Keratinocyte (primary cell): ENCODE measurements around the gene KRTAP10-8. TPM values are rescaled to one million over a fixed set of nuclear protein-coding genes. Genes with fewer than 3 reads are reported as not detected.
"Not testable (repeated sequence)": the region's sequence is repeated elsewhere in the genome, so short reads cannot be mapped to it uniquely, and the experiment has no call there.

Experiments
- DNase-seq: peaks from one replicate; pipeline ENCODE4 v3.0.0-alpha.2; 2011; ENCODE audit warnings: low read depth, missing footprints, low spot score
- FAIRE-seq: peaks from 2 replicates; lab custom pipeline; 2011; peaks lifted over from hg19 to GRCh38; lab: Jason Lieb, UNC
- H2AFZ ChIP-seq: 2 replicates; pipeline ENCODE4 v1.6.0; 2012; ENCODE audit warnings: low read length, control low read depth, inconsistent platforms; ENCODE audit not compliant: control insufficient read depth
- H3K27ac ChIP-seq: 2 replicates; pipeline ENCODE4 v1.5.1; 2011; ENCODE audit warnings: low read length; ENCODE audit not compliant: control insufficient read depth, insufficient read depth
- H3K27me3 ChIP-seq: 3 replicates; pipeline ENCODE4 v1.6.0; 2011; ENCODE audit warnings: low read length; ENCODE audit not compliant: control insufficient read depth, insufficient read depth; ENCODE audit errors: extremely low read depth
- H3K36me3 ChIP-seq, 2 experiments: 2 replicates in 1 of 2; 3 replicates in 1 of 2; pipeline ENCODE4 v1.5.1; 2011; ENCODE audit warnings: low read length in 2 of 2, mild to moderate bottlenecking in 1 of 2; ENCODE audit not compliant: control insufficient read depth in 2 of 2, insufficient read depth in 2 of 2; ENCODE audit errors: extremely low read depth in 1 of 2
- H3K4me1 ChIP-seq: 3 replicates; pipeline ENCODE4 v1.5.1; 2011; ENCODE audit warnings: low read length; ENCODE audit not compliant: control insufficient read depth, insufficient read depth; ENCODE audit errors: extremely low read depth
- H3K4me2 ChIP-seq: 3 replicates; pipeline ENCODE4 v1.6.0; 2011; ENCODE audit warnings: low read depth, low read length; ENCODE audit not compliant: control insufficient read depth, insufficient read depth; ENCODE audit errors: extremely low read depth
- H3K4me3 ChIP-seq, 3 experiments: fragments of 200-600 bp in 1 of 3; sonication (generic) in 1 of 3; 2 replicates in 2 of 3; 3 replicates in 1 of 3; pipeline ENCODE4 v1.5.1; 2011 to 2016; ENCODE audit warnings: low read length in 3 of 3, mild to moderate bottlenecking in 3 of 3, control low read depth in 2 of 3, inconsistent platforms in 1 of 3, low read depth in 1 of 3, mixed read lengths in 1 of 3, mixed run types in 1 of 3, moderate library complexity in 1 of 3; ENCODE audit not compliant: control insufficient read depth in 2 of 3, insufficient read depth in 2 of 3; ENCODE audit errors: extremely low read depth in 1 of 3
- H3K79me2 ChIP-seq: 2 replicates; pipeline ENCODE4 v1.6.0; 2012; ENCODE audit warnings: low read length; ENCODE audit not compliant: control insufficient read depth, insufficient read depth
- H3K9ac ChIP-seq: 3 replicates; pipeline ENCODE4 v1.6.0; 2011; ENCODE audit warnings: low read length; ENCODE audit not compliant: control insufficient read depth, insufficient read depth; ENCODE audit errors: extremely low read depth
- H3K9me1 ChIP-seq: 3 replicates; pipeline ENCODE4 v1.6.0; 2011; ENCODE audit warnings: low read length; ENCODE audit not compliant: control insufficient read depth, insufficient read depth; ENCODE audit errors: extremely low read depth
- H3K9me3 ChIP-seq: 2 replicates; pipeline ENCODE4 v1.5.1; 2012; ENCODE audit warnings: low read depth, low read length; ENCODE audit not compliant: control insufficient read depth
- H4K20me1 ChIP-seq: 3 replicates; pipeline ENCODE4 v1.6.0; 2011; ENCODE audit warnings: low read length; ENCODE audit not compliant: control insufficient read depth, insufficient read depth; ENCODE audit errors: extremely low read depth
- CTCF ChIP-seq, 3 experiments: IDR thresholded peaks in 1 of 3; conservative IDR thresholded peaks in 1 of 3; optimal IDR thresholded peaks in 1 of 3; 2 replicates in 2 of 3; 3 replicates in 1 of 3; pipeline versions ENCODE3 to v1.5.1; 2011; ENCODE audit warnings: low read length in 3 of 3, mild to moderate bottlenecking in 3 of 3, moderate library complexity in 2 of 3, control low read depth in 1 of 3, inconsistent platforms in 1 of 3; ENCODE audit not compliant: insufficient read depth in 2 of 3; ENCODE audit errors: extremely low read depth in 1 of 3
- EZH2 ChIP-seq: IDR thresholded peaks from one replicate; pipeline ENCODE4 v1.6.1; 2012; ENCODE audit warnings: inconsistent platforms, mild to moderate bottlenecking, low read length, moderate library complexity
- dilution Hi-C: fragments of 300-500 bp; cut with MboI; formaldehyde crosslinking; loops from one replicate; pipeline ENCODE4 v1.7.0; 2020; ENCODE audit warnings: low sequenced_read_pairs; ENCODE audit not compliant: extremely low pct_ligation_motif_present
- polyA plus RNA-seq, 5 experiments: library from polyadenylated mRNA; depleted of rRNA in 3 of 5; stranded (reverse) in 3 of 5; stranded (forward) in 1 of 5; unstranded in 1 of 5; fragments of >200 nt; gene quantifications; 1 replicate in 1 of 5; 2 replicates in 3 of 5; 3 replicates in 1 of 5; pipeline versions ENCODE4 v1.2.1 to v1.2.3, GENCODE V29; 2011 to 2012; ENCODE audit warnings: missing spikeins in 2 of 5, low read depth in 1 of 5, low replicate concordance in 1 of 5

Gene KRTAP10-8
- polyA plus RNA-seq, 1 donor (not counting 4 experiments of a cell fraction or from before 2014, with no cell fraction given), result not detected

- no peak overlapping the region for H3K9ac ChIP-seq
- H3K4me1 ChIP-seq, result no peaks in the 10 kb centered on the region
- no peaks in the 10 kb centered on the region for H4K20me1 ChIP-seq
- FAIRE-seq (no peak), DNase-seq (no peak)
- no peaks in the 10 kb centered on the region for H3K27me3 ChIP-seq
- H3K4me3 ChIP-seq, result no peak overlapping the region
- no peak overlapping the region for H3K27ac ChIP-seq
- H3K9me3 ChIP-seq, result peaks cover 1% of the 10 kb centered on the region
- H3K36me3 ChIP-seq, result no peaks in the 10 kb centered on the region
- no peaks in the 10 kb centered on the region for H3K9me1 ChIP-seq
- no peaks in the 10 kb centered on the region for H3K79me2 ChIP-seq
- H3K4me2 ChIP-seq, result no peak overlapping the region
- dilution Hi-C loops, result no loop called here
- H2AFZ ChIP-seq, result no peak overlapping the region
- TF ChIP-seq EZH2 (no peak), CTCF (optimal IDR thresholded peaks at IDR 0.05 in 1 of 3, IDR thresholded peaks at IDR 0.05 in 1 of 3, conservative IDR thresholded peaks at IDR 0.05 in 1 of 3; ENCODE audit: extremely low read depth in 1 of 3, insufficient read depth in 2 of 3, low read length in 3 of 3) (no peak)
Measured at GRCh38 chr21:44643741-44644310, 31.9 kb downstream of the KRTAP10-8 start.

GRCh38 chr21:44644878-44645277, 33.0 kb downstream of the KRTAP10-8 start:
- Histone ChIP-seq H3K27ac (no peak overlapping the region), H3K9ac (no peak overlapping the region), H3K27me3 (no peaks in the 10 kb centered on the region), H3K4me1 (no peaks in the 10 kb centered on the region), H3K9me3 (peaks cover 1% of the 10 kb centered on the region), H4K20me1 (no peaks in the 10 kb centered on the region), H3K9me1 (no peaks in the 10 kb centered on the region), H2AFZ (no peak overlapping the region), H3K4me3 (no peak overlapping the region), H3K36me3 (no peaks in the 10 kb centered on the region), H3K79me2 (no peaks in the 10 kb centered on the region), H3K4me2 (no peak overlapping the region)
- TF ChIP-seq EZH2 (no peak), CTCF (optimal IDR thresholded peaks at IDR 0.05 in 1 of 3, IDR thresholded peaks at IDR 0.05 in 1 of 3, conservative IDR thresholded peaks at IDR 0.05 in 1 of 3; ENCODE audit: extremely low read depth in 1 of 3, insufficient read depth in 2 of 3, low read length in 3 of 3) (no peak)
- DNase-seq, result no peak
- dilution Hi-C loops, result no loop called here
- FAIRE-seq, result no peak

- H2AFZ ChIP-seq, H3K9me1 ChIP-seq, H3K36me3 ChIP-seq, dilution Hi-C loops, H3K4me2 ChIP-seq, H3K4me3 ChIP-seq, H3K27me3 ChIP-seq, H3K79me2 ChIP-seq, H3K9ac ChIP-seq, H3K4me1 ChIP-seq, DNase-seq, FAIRE-seq, H3K9me3 ChIP-seq, H3K27ac ChIP-seq, H4K20me1 ChIP-seq: not testable (repeated sequence)
Measured at GRCh38 chr21:44646366-44647221, 34.7 kb downstream of the KRTAP10-8 start, which contains the start of gene KRTAP10-11. Gene KRTAP10-11 (plus strand): TSS chr21:44646414. CDS start chr21:44646459, 45 bp downstream.
